Panc1 (cell line): ENCODE measurements around the gene THRB. TPM values are rescaled to one million over a fixed set of nuclear protein-coding genes. Genes with fewer than 3 reads are reported as not detected.

Experiments
- ATAC-seq: fragments of 200-7000 bp; cut with Tn5 transposase; 2 replicates; pipeline ENCODE4 v1.9.1; 2020; ENCODE audit warnings: mild to moderate bottlenecking, moderate library complexity
- BruUV-seq: library from RNA; stranded (reverse); fragments of 400-500 nt; replicated peaks from 2 replicates; lab custom pipeline; 2021; lab: Mats Ljungman, UMichigan
- CTCF ChIA-PET: fragments of 300-600 bp; sonication (Branson Sonifier 250); formaldehyde crosslinking; loops from one replicate; lab custom pipeline; 2022; ENCODE audit warnings: antibody characterized with exemption; lab: Charles Lee
- POLR2A ChIA-PET: fragments of 300-600 bp; sonication (Branson Sonifier 250); formaldehyde crosslinking; loops from one replicate; lab custom pipeline; 2022; ENCODE audit warnings: antibody characterized with exemption; lab: Charles Lee
- DNase-seq: peaks from one replicate; pipeline ENCODE4 v3.0.0-alpha.2; 2010; ENCODE audit warnings: low read depth, low spot score
- H3K27ac ChIP-seq: 2 replicates; pipeline ENCODE4 v1.5.1; 2011; ENCODE audit warnings: mild to moderate bottlenecking, low read length, inconsistent platforms
- H3K27me3 ChIP-seq: fragments of 200-500 bp; sonication (Bioruptor generic); 2 replicates; pipeline ENCODE4 v1.6.0; 2014; ENCODE audit warnings: low read length, inconsistent platforms; ENCODE audit not compliant: control insufficient read depth, insufficient read depth
- H3K36me3 ChIP-seq: fragments of 200-500 bp; sonication (Bioruptor generic); 2 replicates; pipeline ENCODE4 v1.5.1; 2014; ENCODE audit warnings: inconsistent platforms, mild to moderate bottlenecking, low read length, moderate library complexity; ENCODE audit not compliant: control insufficient read depth, insufficient read depth
- H3K4me1 ChIP-seq: 2 replicates; pipeline ENCODE4 v1.5.1; 2011; ENCODE audit warnings: inconsistent platforms, mild to moderate bottlenecking, low read length, moderate library complexity; ENCODE audit not compliant: control insufficient read depth, insufficient read depth
- H3K4me3 ChIP-seq, 2 experiments: 2 replicates each; pipeline ENCODE4 v1.5.1; 2011 to 2012; ENCODE audit warnings: low read depth in 2 of 2, low read length in 2 of 2, mild to moderate bottlenecking in 2 of 2, inconsistent platforms in 1 of 2, moderate library complexity in 1 of 2
- H3K9me3 ChIP-seq: fragments of 200-500 bp; sonication (Bioruptor generic); 2 replicates; pipeline ENCODE4 v1.5.1; 2014; ENCODE audit warnings: low read depth, mild to moderate bottlenecking, inconsistent platforms, low read length, moderate library complexity; ENCODE audit not compliant: control insufficient read depth, insufficient read depth
- POLR2AphosphoS5 ChIP-seq: IDR thresholded peaks from 2 replicates; pipeline ENCODE4 v1.6.1; 2012; ENCODE audit warnings: mild to moderate bottlenecking, low read depth, low read length, moderate library complexity
- REST ChIP-seq, 2 experiments: IDR thresholded peaks; 2 replicates each; pipeline ENCODE4 v1.6.1; 2011 to 2012; ENCODE audit warnings: low read depth in 2 of 2, control low read depth in 1 of 2, low read length in 1 of 2, mild to moderate bottlenecking in 1 of 2, moderate library complexity in 1 of 2; ENCODE audit not compliant: insufficient read depth in 1 of 2
- SIN3A ChIP-seq: IDR thresholded peaks from 2 replicates; pipeline ENCODE4 v1.6.1; 2012; ENCODE audit warnings: low read depth, mild to moderate bottlenecking, low read length, moderate library complexity, borderline replicate concordance; ENCODE audit not compliant: insufficient read depth
- TCF7L2 ChIP-seq: IDR thresholded peaks from 2 replicates; pipeline ENCODE4 v1.6.1; 2011; ENCODE audit warnings: mild to moderate bottlenecking, low read depth, low read length, inconsistent platforms
- in situ Hi-C: cut with HindIII; loops from 2 replicates; pipeline ENCODE4 v1.10.0; 2016; ENCODE audit warnings: low sequenced_read_pairs, low pct_unique_long_range_greater_than_20kb
- intact Hi-C: fragments of 100-400 bp; cut with micrococcal nuclease; formaldehyde crosslinking; loops from one replicate; pipeline ENCODE4 v1.10.0; 2022; ENCODE audit not compliant: unreplicated experiment
- total RNA-seq: library from RNA; stranded (reverse); gene quantifications from one replicate; pipeline ENCODE4 v1.2.1, GENCODE V29; 2021; ENCODE audit not compliant: unreplicated experiment
- TF ChIP-seq, protein P1 (sequence below): fragments of 450-650 bp; IDR thresholded peaks from 2 replicates; pipeline ENCODE4 v1.5.1; 2017; ENCODE audit warnings: mild to moderate bottlenecking

THRB gene
- total RNA-seq, 1 experiment from 2014 or later, result 3.9 TPM

DNA sequence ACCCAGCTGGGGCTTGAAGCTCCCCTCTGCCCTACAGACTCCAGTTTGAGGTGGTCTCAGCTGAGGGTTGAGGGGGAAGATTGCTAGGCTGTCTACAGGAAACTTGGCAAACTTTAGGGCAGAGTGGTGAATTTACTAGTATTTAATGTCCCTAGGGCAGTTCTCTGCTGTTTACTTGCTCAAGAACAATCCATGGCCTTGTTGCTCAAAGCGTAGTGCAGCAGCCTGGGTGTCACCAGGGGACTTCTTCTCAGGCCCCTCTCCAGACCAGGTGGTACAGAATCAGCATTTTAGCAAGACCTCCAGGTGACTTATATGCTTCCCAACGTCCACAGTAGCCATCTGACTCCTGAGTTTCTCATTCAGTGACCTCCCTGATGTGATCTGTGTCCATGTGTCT lies 360.7 kb downstream of the THRB start:
- CTCF ChIA-PET, result no interaction called here

DNA sequence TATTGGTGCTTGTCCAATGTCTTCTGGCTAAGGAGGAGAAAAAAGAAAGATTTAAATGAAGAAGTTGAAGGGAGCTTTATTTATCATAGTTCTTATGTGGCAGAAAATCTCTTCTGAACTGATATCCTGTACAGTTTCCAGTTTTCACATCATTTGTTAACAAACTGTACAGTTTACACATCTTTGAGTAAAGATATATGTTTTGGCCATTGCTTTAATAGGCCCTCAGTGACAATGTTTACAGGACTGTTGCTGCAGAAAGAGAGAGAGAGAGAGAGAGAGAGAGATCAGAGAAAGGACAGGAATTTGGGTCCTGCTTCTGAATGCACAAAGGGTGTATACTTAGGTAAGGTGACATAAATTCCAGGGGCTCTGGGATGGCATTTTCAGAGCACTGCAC lies 361.2 kb downstream of the THRB start:
- ATAC-seq, result no peak
- no peak for DNase-seq
- Histone ChIP-seq H3K4me3 (no peak overlapping the region), H3K9me3 (no peaks in the 10 kb centered on the region), H3K36me3 (no peaks in the 10 kb centered on the region), H3K27ac (no peak overlapping the region), H3K27me3 (no peaks in the 10 kb centered on the region), H3K4me1 (no peaks in the 10 kb centered on the region)
- ChIA-PET POLR2A (no interaction called here), CTCF (no interaction called here)
- TF ChIP-seq, protein P1, sequence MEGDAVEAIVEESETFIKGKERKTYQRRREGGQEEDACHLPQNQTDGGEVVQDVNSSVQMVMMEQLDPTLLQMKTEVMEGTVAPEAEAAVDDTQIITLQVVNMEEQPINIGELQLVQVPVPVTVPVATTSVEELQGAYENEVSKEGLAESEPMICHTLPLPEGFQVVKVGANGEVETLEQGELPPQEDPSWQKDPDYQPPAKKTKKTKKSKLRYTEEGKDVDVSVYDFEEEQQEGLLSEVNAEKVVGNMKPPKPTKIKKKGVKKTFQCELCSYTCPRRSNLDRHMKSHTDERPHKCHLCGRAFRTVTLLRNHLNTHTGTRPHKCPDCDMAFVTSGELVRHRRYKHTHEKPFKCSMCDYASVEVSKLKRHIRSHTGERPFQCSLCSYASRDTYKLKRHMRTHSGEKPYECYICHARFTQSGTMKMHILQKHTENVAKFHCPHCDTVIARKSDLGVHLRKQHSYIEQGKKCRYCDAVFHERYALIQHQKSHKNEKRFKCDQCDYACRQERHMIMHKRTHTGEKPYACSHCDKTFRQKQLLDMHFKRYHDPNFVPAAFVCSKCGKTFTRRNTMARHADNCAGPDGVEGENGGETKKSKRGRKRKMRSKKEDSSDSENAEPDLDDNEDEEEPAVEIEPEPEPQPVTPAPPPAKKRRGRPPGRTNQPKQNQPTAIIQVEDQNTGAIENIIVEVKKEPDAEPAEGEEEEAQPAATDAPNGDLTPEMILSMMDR, result no peak
- TF ChIP-seq REST (IDR thresholded peaks at IDR 0.05; ENCODE audit: insufficient read depth in 1 of 2, low read depth in 2 of 2, low read length in 1 of 2) (no peak), TCF7L2 (no peak), SIN3A (no peak), POLR2AphosphoS5 (no peak)
- intact Hi-C loops (no loop called here), in situ Hi-C loops (no loop called here)
- BruUV-seq, result no TSS peak

More for the DNA sequence above, 360.7 kb downstream of the THRB start:
- no peaks in the 10 kb centered on the region for H3K36me3 ChIP-seq
- no peaks in the 10 kb centered on the region for H3K4me1 ChIP-seq
- in situ Hi-C loops (no loop called here), intact Hi-C loops (no loop called here)
- H3K27ac ChIP-seq, result no peak overlapping the region
- no peak for TF ChIP-seq SIN3A
- TF ChIP-seq, protein P1, result no peak
- no peak for TF ChIP-seq REST (IDR thresholded peaks at IDR 0.05; ENCODE audit: insufficient read depth in 1 of 2, low read depth in 2 of 2, low read length in 1 of 2)
- TF ChIP-seq POLR2AphosphoS5, result no peak
- no peak for TF ChIP-seq TCF7L2
- H3K4me3 ChIP-seq, result no peak overlapping the region
- H3K9me3 ChIP-seq, result no peaks in the 10 kb centered on the region
- POLR2A ChIA-PET, result no interaction called here
- no TSS peak for BruUV-seq
- ATAC-seq (no peak), DNase-seq (no peak)
- H3K27me3 ChIP-seq, result no peaks in the 10 kb centered on the region
